SJCRH30 (cell line): ENCODE measurements around the gene FAM222B. TPM values are rescaled to one million over a fixed set of nuclear protein-coding genes. Genes with fewer than 3 reads are reported as not detected.
"Not testable (repeated sequence)": the region's sequence is repeated elsewhere in the genome, so short reads cannot be mapped to it uniquely, and the experiment has no call there.

Experiments used
- DNase-seq, 2 experiments: peaks; one replicate each; pipeline ENCODE4 v3.0.0-alpha.2; 2015 to 2020
- H3K27ac ChIP-seq: fragments of 250-450 bp; sonication (Bioruptor Pico); 2 replicates; pipeline ENCODE4 v1.5.1; 2020; ENCODE audit warnings: mild to moderate bottlenecking, moderate library complexity
- H3K27me3 ChIP-seq: fragments of 250-450 bp; sonication (Bioruptor Pico); 2 replicates; pipeline ENCODE4 v1.5.1; 2020; ENCODE audit warnings: mild to moderate bottlenecking, moderate library complexity
- H3K36me3 ChIP-seq: fragments of 250-450 bp; sonication (Bioruptor Pico); 2 replicates; pipeline ENCODE4 v1.5.1; 2020; ENCODE audit warnings: mild to moderate bottlenecking, moderate library complexity
- H3K4me1 ChIP-seq: fragments of 250-450 bp; sonication (Bioruptor Pico); 2 replicates; pipeline ENCODE4 v1.5.1; 2020; ENCODE audit warnings: mild to moderate bottlenecking, moderate library complexity
- H3K4me3 ChIP-seq: fragments of 250-450 bp; sonication (Bioruptor Pico); 2 replicates; pipeline ENCODE4 v1.5.1; 2020; ENCODE audit warnings: mild to moderate bottlenecking, moderate library complexity
- H3K9me3 ChIP-seq: fragments of 250-450 bp; sonication (Bioruptor Pico); replicated peaks from 2 replicates; pipeline ENCODE4 v1.5.1; 2020; ENCODE audit warnings: mild to moderate bottlenecking, moderate library complexity
- total RNA-seq: library from RNA; depleted of rRNA; stranded (reverse); fragments of >200 nt; shearing (Covaris generic); gene quantifications from 2 replicates; pipeline ENCODE4 v1.2.3, GENCODE V29; 2014

FAM222B gene
- total RNA-seq, 1 experiment from 2014 or later: 22.8 TPM

GRCh38 chr17:28858801-28859355 lies 16.3 kb upstream of the FAM222B start:
- peaks cover 31% of the 10 kb centered on the region for H3K36me3 ChIP-seq
- DNase-seq: no peak
- H3K4me3 ChIP-seq: no peak overlapping the region
- no peaks in the 10 kb centered on the region for H3K27me3 ChIP-seq
- H3K4me1 ChIP-seq: no peaks in the 10 kb centered on the region
- H3K27ac ChIP-seq: no peak overlapping the region
- no peaks in the 10 kb centered on the region for H3K9me3 ChIP-seq

GRCh38 chr17:28857905-28858800 lies 15.6 kb upstream of the FAM222B start:
- Histone ChIP-seq H3K4me1 (no peaks in the 10 kb centered on the region), H3K36me3 (peaks cover 31% of the 10 kb centered on the region), H3K4me3 (no peak overlapping the region), H3K27ac (no peak overlapping the region), H3K9me3 (no peaks in the 10 kb centered on the region), H3K27me3 (no peaks in the 10 kb centered on the region)
- no peak for DNase-seq

- H3K36me3 ChIP-seq: peaks cover 31% of the 10 kb centered on the region
- H3K4me1 ChIP-seq: no peaks in the 10 kb centered on the region
- no peak overlapping the region for H3K27ac ChIP-seq
- no peak for DNase-seq
- H3K9me3 ChIP-seq: no peaks in the 10 kb centered on the region
- H3K4me3 ChIP-seq: peak overlapping the region; percentile 87; the same call in 1 of the 2 replicates
- no peaks in the 10 kb centered on the region for H3K27me3 ChIP-seq
Observed at GRCh38 chr17:28856028-28856574, 13.5 kb upstream of the FAM222B start.

- H3K27ac ChIP-seq: peak overlapping the region; percentile 70
- peak overlapping the region; percentile 87 for H3K4me3 ChIP-seq
- no peaks in the 10 kb centered on the region for H3K4me1 ChIP-seq
- H3K9me3 ChIP-seq: no peaks in the 10 kb centered on the region
- peaks cover 27% of the 10 kb centered on the region for H3K36me3 ChIP-seq
- H3K27me3 ChIP-seq: no peaks in the 10 kb centered on the region
- DNase-seq: no peak
Observed at GRCh38 chr17:28855336-28855679, 12.7 kb upstream of the FAM222B start.

- Histone ChIP-seq H3K27ac (peak within 1 kb of the TSS; percentile 70), H3K9me3 (no peaks in the 10 kb centered on the region), H3K36me3 (peaks cover 22% of the 10 kb centered on the region), H3K4me3 (peak within 1 kb of the TSS; percentile 87), H3K27me3 (no peaks in the 10 kb centered on the region), H3K4me1 (no peaks in the 10 kb centered on the region)
- DNase-seq: peak; percentile 93 to 96
Observed at GRCh38 chr17:28854457-28855335, 12.1 kb upstream of the FAM222B start, which contains the start of gene ERAL1. Gene ERAL1, plus strand, starts transcription at chr17:28855016. Its CDS starts 19 bp downstream, at chr17:28855035.

GRCh38 chr17:28853295-28853694 lies 10.7 kb upstream of the FAM222B start:
- no peak overlapping the region for H3K27ac ChIP-seq
- H3K4me1 ChIP-seq: no peaks in the 10 kb centered on the region
- H3K4me3 ChIP-seq: no peak overlapping the region
- no peak for DNase-seq
- no peaks in the 10 kb centered on the region for H3K27me3 ChIP-seq
- no peaks in the 10 kb centered on the region for H3K9me3 ChIP-seq
- H3K36me3 ChIP-seq: peaks cover 14% of the 10 kb centered on the region

- Histone ChIP-seq H3K4me1 (no peaks in the 10 kb centered on the region), H3K27ac (no peak overlapping the region), H3K4me3 (no peak overlapping the region), H3K36me3 (no peaks in the 10 kb centered on the region), H3K27me3 (no peaks in the 10 kb centered on the region), H3K9me3 (no peaks in the 10 kb centered on the region)
- peak in 1 of 2 experiments; percentile 51 for DNase-seq
Observed at GRCh38 chr17:28849281-28849680, 6.7 kb upstream of the FAM222B start.

- not testable (repeated sequence) for H3K4me3 ChIP-seq, H3K36me3 ChIP-seq, H3K27ac ChIP-seq, H3K4me1 ChIP-seq, H3K9me3 ChIP-seq, H3K27me3 ChIP-seq
- peak; percentile 54 to 78 for DNase-seq
Observed at GRCh38 chr17:28848667-28849066, 6.1 kb upstream of the FAM222B start.

GRCh38 chr17:28846699-28847098 lies 4.1 kb upstream of the FAM222B start:
- not testable (repeated sequence) for H3K27ac ChIP-seq, DNase-seq, H3K4me1 ChIP-seq, H3K36me3 ChIP-seq, H3K4me3 ChIP-seq, H3K9me3 ChIP-seq, H3K27me3 ChIP-seq

- H3K27me3 ChIP-seq: no peaks in the 10 kb centered on the region
Observed at GRCh38 chr17:28846231-28846630, 3.6 kb upstream of the FAM222B start.

GRCh38 chr17:28843816-28844148 lies 1.2 kb upstream of the FAM222B start:
- Histone ChIP-seq H3K4me3 (no peak overlapping the region), H3K27me3 (no peaks in the 10 kb centered on the region), H3K9me3 (no peaks in the 10 kb centered on the region), H3K27ac (no peak overlapping the region), H3K4me1 (peaks cover 13% of the 10 kb centered on the region), H3K36me3 (no peaks in the 10 kb centered on the region)
- no peak for DNase-seq

More at GRCh38 chr17:28846231-28846630, 3.6 kb upstream of the FAM222B start:
- H3K27ac ChIP-seq: no peak overlapping the region
- no peak for DNase-seq
- H3K36me3 ChIP-seq: no peaks in the 10 kb centered on the region
- no peaks in the 10 kb centered on the region for H3K4me1 ChIP-seq
- no peaks in the 10 kb centered on the region for H3K9me3 ChIP-seq
- no peak overlapping the region for H3K4me3 ChIP-seq

GRCh38 chr17:28841901-28842281 lies 699 bp downstream of the FAM222B start:
- no peaks in the 10 kb centered on the region for H3K36me3 ChIP-seq
- no peaks in the 10 kb centered on the region for H3K27me3 ChIP-seq
- DNase-seq: no peak
- H3K9me3 ChIP-seq: no peaks in the 10 kb centered on the region
- peaks cover 15% of the 10 kb centered on the region for H3K4me1 ChIP-seq
- H3K27ac ChIP-seq: peak overlapping the region; percentile 56
- peak overlapping the region; percentile 89 for H3K4me3 ChIP-seq

GRCh38 chr17:28839221-28839620 lies 3.4 kb downstream of the FAM222B start:
- Histone ChIP-seq H3K4me3 (no peak overlapping the region), H3K4me1 (peaks cover 15% of the 10 kb centered on the region), H3K9me3 (no peaks in the 10 kb centered on the region), H3K36me3 (0 out of 2 replicates have a peak, but pooled peaks cover 4% of the 10 kb centered on the region), H3K27me3 (no peaks in the 10 kb centered on the region), H3K27ac (no peak overlapping the region)
- DNase-seq: peak in 1 of 2 experiments; percentile 76

GRCh38 chr17:28836541-28836940 lies 6.0 kb downstream of the FAM222B start:
- H3K9me3 ChIP-seq, H3K27me3 ChIP-seq, DNase-seq, H3K4me3 ChIP-seq, H3K27ac ChIP-seq: not testable (repeated sequence)
- 0 out of 2 replicates have a peak, but pooled peaks cover 15% of the 10 kb centered on the region for H3K36me3 ChIP-seq
- peaks cover 19% of the 10 kb centered on the region for H3K4me1 ChIP-seq
